DOHH2 (cell line): Measurements from ENCODE around the gene GDF7.

Experiments
- H3F3A ChIP-seq: fragments of 200-600 bp; sonication (generic), shearing (Covaris generic); 2 replicates; pipeline ENCODE4 v1.6.0; 2016; ENCODE audit warnings: antibody characterized with exemption, mild to moderate bottlenecking; ENCODE audit not compliant: control insufficient read depth, insufficient read depth
- H3K27ac ChIP-seq: fragments of 200-600 bp; sonication (generic); 2 replicates; pipeline ENCODE4 v1.5.1; 2014; ENCODE audit warnings: low read depth, mild to moderate bottlenecking, low read length, moderate library complexity
- H3K27me3 ChIP-seq: fragments of 200-600 bp; sonication (generic); 2 replicates; pipeline ENCODE4 v1.6.1; 2014; ENCODE audit warnings: mild to moderate bottlenecking, low read length, mixed read lengths; ENCODE audit not compliant: control insufficient read depth
- H3K36me3 ChIP-seq: fragments of 200-600 bp; sonication (generic); 2 replicates; pipeline ENCODE4 v1.6.1; 2014; ENCODE audit warnings: mild to moderate bottlenecking, low read length, moderate library complexity, mixed read lengths; ENCODE audit not compliant: control insufficient read depth
- H3K4me1 ChIP-seq: fragments of 200-600 bp; sonication (generic); 2 replicates; pipeline ENCODE4 v1.6.1; 2014; ENCODE audit warnings: mild to moderate bottlenecking, low read length, mixed read lengths; ENCODE audit not compliant: control insufficient read depth
- H3K4me2 ChIP-seq: fragments of 200-600 bp; sonication (generic); 2 replicates; pipeline ENCODE4 v1.6.0; 2014; ENCODE audit warnings: mild to moderate bottlenecking, low read length, moderate library complexity
- H3K4me3 ChIP-seq: fragments of 200-600 bp; sonication (generic); 2 replicates; pipeline ENCODE4 v1.5.1; 2014; ENCODE audit warnings: mild to moderate bottlenecking, low read length, mixed read lengths
- H3K79me2 ChIP-seq: fragments of 200-600 bp; sonication (generic); 2 replicates; pipeline ENCODE4 v1.6.1; 2014; ENCODE audit warnings: mild to moderate bottlenecking, low read length, mixed read lengths; ENCODE audit not compliant: control insufficient read depth
- H3K9me2 ChIP-seq: fragments of 200-600 bp; sonication (generic); replicated peaks from 2 replicates; pipeline ENCODE4 v1.6.1; 2014; ENCODE audit warnings: mild to moderate bottlenecking, low read length, mixed read lengths; ENCODE audit not compliant: control insufficient read depth
- H3K9me3 ChIP-seq: fragments of 200-600 bp; sonication (generic); 2 replicates; pipeline ENCODE4 v1.6.1; 2014; ENCODE audit warnings: antibody characterized with exemption, low read length, mixed read lengths; ENCODE audit not compliant: control insufficient read depth, insufficient read depth
- H4K20me1 ChIP-seq: fragments of 200-600 bp; sonication (generic); 2 replicates; pipeline ENCODE4 v1.6.0; 2014; ENCODE audit warnings: low read depth, mild to moderate bottlenecking, antibody characterized with exemption, low read length, moderate library complexity; ENCODE audit not compliant: control insufficient read depth, insufficient read depth
- EZH2phosphoT487 ChIP-seq: fragments of 200-600 bp; sonication (generic); IDR thresholded peaks from 2 replicates; pipeline ENCODE4 v1.6.1; 2017; ENCODE audit warnings: borderline replicate concordance, mild to moderate bottlenecking, antibody characterized with exemption, low read length, moderate library complexity, mixed read lengths
- TF ChIP-seq, protein P1 (sequence below): fragments of 200-600 bp; sonication (generic); IDR thresholded peaks from one replicate; pipeline ENCODE4 v1.5.1; 2014; ENCODE audit warnings: antibody characterized with exemption, mild to moderate bottlenecking, low read depth, low read length; ENCODE audit not compliant: poor library complexity, severe bottlenecking

Gene GDF7

DNA sequence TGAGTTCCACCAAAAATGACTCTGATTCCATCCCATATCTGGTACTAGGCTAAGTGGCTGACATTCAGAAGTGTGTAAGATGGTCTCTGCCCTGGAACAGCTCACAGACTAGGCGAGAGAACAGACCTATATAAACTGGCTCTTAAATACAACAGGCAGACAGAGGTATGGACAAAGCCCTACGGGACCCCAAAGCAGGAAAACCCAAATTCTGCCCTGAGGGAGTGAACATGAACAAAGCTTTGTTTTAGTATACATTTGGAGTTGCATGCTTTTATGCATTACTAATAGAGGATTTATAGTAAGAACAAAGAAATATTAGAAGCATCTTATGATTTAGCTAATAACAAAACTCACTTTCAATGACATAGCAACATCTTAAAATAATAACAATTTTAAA is 25.1 kb downstream of the GDF7 start:
- no peaks in the 10 kb centered on the region for H3K79me2 ChIP-seq
- no peaks in the 10 kb centered on the region for H3K9me3 ChIP-seq
- H3K4me2 ChIP-seq = no peak overlapping the region
- no peaks in the 10 kb centered on the region for H3F3A ChIP-seq
- H3K4me1 ChIP-seq = no peaks in the 10 kb centered on the region
- TF ChIP-seq, protein P1, sequence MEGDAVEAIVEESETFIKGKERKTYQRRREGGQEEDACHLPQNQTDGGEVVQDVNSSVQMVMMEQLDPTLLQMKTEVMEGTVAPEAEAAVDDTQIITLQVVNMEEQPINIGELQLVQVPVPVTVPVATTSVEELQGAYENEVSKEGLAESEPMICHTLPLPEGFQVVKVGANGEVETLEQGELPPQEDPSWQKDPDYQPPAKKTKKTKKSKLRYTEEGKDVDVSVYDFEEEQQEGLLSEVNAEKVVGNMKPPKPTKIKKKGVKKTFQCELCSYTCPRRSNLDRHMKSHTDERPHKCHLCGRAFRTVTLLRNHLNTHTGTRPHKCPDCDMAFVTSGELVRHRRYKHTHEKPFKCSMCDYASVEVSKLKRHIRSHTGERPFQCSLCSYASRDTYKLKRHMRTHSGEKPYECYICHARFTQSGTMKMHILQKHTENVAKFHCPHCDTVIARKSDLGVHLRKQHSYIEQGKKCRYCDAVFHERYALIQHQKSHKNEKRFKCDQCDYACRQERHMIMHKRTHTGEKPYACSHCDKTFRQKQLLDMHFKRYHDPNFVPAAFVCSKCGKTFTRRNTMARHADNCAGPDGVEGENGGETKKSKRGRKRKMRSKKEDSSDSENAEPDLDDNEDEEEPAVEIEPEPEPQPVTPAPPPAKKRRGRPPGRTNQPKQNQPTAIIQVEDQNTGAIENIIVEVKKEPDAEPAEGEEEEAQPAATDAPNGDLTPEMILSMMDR = no peak
- TF ChIP-seq EZH2phosphoT487 = no peak
- no peaks in the 10 kb centered on the region for H4K20me1 ChIP-seq
- H3K27me3 ChIP-seq = no peaks in the 10 kb centered on the region
- no peak overlapping the region for H3K27ac ChIP-seq
- H3K4me3 ChIP-seq = no peak overlapping the region
- peaks cover 16% of the 10 kb centered on the region for H3K36me3 ChIP-seq
- H3K9me2 ChIP-seq = no peaks in the 10 kb centered on the region

DNA sequence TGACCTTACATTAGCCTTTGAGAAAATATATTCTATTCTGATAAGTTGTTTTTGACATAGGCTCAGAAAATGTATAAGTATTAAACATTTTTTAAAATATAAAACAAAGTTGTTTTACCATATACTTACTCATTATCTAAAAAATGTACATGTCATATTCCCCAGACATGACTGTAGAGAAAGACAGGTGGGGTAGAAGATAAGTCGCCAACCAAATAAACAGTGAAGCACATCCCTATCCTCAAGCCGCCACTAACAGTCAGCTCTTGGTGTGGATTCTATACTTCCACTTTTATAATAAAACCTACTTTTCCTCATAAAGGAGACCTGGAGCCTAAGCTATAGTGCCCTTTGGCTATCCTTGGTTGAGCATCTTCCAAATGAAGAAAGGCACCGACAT is 26.4 kb downstream of the GDF7 start:
- Histone ChIP-seq H3K4me3 (no peak overlapping the region), H3K36me3 (peaks cover 13% of the 10 kb centered on the region), H4K20me1 (no peaks in the 10 kb centered on the region), H3K9me3 (no peaks in the 10 kb centered on the region), H3K4me2 (no peak overlapping the region), H3K27me3 (no peaks in the 10 kb centered on the region), H3K27ac (no peak overlapping the region), H3K79me2 (no peaks in the 10 kb centered on the region), H3F3A (no peaks in the 10 kb centered on the region), H3K4me1 (no peaks in the 10 kb centered on the region), H3K9me2 (no peaks in the 10 kb centered on the region)
- TF ChIP-seq, protein P1 = no peak
- no peak for TF ChIP-seq EZH2phosphoT487

DNA sequence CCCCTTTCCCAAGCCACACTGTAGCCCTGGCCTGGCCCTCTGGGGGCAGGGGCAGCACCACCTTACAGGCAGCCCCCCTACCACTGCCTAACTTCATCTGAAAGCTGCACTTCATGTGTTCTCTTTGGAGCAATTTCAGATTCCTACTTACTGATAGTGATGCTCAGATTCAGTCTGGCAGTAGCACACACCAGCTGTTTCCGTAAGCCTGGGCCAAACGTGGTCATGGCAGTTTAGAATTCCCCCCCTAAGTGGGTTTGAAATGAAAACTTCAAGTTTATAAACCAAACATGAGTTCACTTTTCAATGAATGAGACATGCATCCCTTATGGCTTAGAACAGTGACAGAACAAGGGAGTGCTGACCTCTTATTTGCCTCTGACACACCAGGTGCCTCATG is 29.4 kb downstream of the GDF7 start:
- no peak for TF ChIP-seq EZH2phosphoT487
- TF ChIP-seq, protein P1 = no peak
- Histone ChIP-seq H3K4me2 (no peak overlapping the region), H3K9me3 (no peaks in the 10 kb centered on the region), H3K4me1 (peaks cover 9% of the 10 kb centered on the region), H3F3A (no peaks in the 10 kb centered on the region), H3K36me3 (peaks cover 20% of the 10 kb centered on the region), H3K79me2 (no peaks in the 10 kb centered on the region), H4K20me1 (no peaks in the 10 kb centered on the region), H3K27me3 (no peaks in the 10 kb centered on the region), H3K4me3 (no peak overlapping the region), H3K27ac (no peak overlapping the region), H3K9me2 (no peaks in the 10 kb centered on the region)
